Placental epithelial cell (primary cell): ENCODE results near the gene ATOH7. TPM values are rescaled to one million over a fixed set of nuclear protein-coding genes. Genes with fewer than 3 reads are reported as not detected.

Experiments used
- total RNA-seq: library from RNA; depleted of rRNA; stranded (reverse); fragments of >200 nt; gene quantifications from 2 replicates; pipeline ENCODE4 v1.2.3, GENCODE V29; 2012

The ATOH7 gene
- under 0.01 TPM in 1 of 2 replicates, not detected in the other for total RNA-seq

DNA sequence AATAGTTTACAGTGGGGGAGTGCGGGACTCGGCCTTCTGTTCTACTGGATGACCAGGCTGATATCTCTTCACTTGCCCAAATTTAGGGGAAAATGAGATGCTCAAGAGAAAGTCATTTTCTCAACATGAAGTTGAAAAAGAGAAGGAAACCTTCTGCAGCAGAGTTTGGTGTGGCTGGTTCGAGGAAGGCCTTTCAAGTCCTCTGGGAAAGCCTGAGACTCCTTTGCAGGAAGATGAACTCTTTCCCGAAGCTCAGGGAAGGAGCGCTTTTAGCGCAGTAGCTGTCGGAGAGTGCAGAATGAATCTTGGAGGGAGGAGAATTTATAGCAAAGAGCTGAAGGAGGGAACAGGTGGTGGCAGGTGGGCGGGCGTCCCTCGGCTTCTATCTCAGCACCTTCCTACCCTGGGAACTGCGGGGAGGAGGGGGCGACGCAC lies at the start of gene ATOH7:
TSS of gene ATOH7 (minus strand) at position 297 of the 435 bp plus-strand sequence. CDS start 436 bp downstream, outside the sequence.

Other genes with a start within 250 kb of the ATOH7 start
- 45.5 and 65.5 TPM in 2 replicates for gene HERC4, start 156.8 kb downstream of the ATOH7 start, total RNA-seq
- under 0.01 and 0.11 TPM in 2 replicates for gene MYPN, start 122.6 kb downstream of the ATOH7 start, total RNA-seq
- gene HNRNPH3, start 100.0 kb upstream of the ATOH7 start, total RNA-seq, result 8.6 and 20.8 TPM in 2 replicates
- gene PBLD, start 100.8 kb upstream of the ATOH7 start, total RNA-seq, result 8.9 and 11.4 TPM in 2 replicates
- gene RUFY2, start 175.2 kb upstream of the ATOH7 start, total RNA-seq, result 23.9 TPM in 2 replicates
- gene DNA2, start 239.9 kb upstream of the ATOH7 start, total RNA-seq, result 5.0 and 6.7 TPM in 2 replicates